NCI-H524 treated with DMSO at 0.1 percent for 48 hours (cell line): Measurements from ENCODE around the gene RPN1.

ENCODE experiments used
- DNase-seq: peaks from one replicate; lab custom pipeline; 2025; lab: John Stamatoyannopoulos, UW

The RPN1 gene

GRCh38 chr3:128578346-128578745 is 72.3 kb downstream of the RPN1 start:
- DNase-seq, result no peak

GRCh38 chr3:128577711-128578110 is 72.9 kb downstream of the RPN1 start:
- DNase-seq, result no peak

- DNase-seq, result no peak
Observed at GRCh38 chr3:128576290-128576689, 74.3 kb downstream of the RPN1 start.

- DNase-seq, result no peak
Observed at GRCh38 chr3:128575777-128576176, 74.8 kb downstream of the RPN1 start.

- DNase-seq, result no peak
Observed at GRCh38 chr3:128573707-128574162, 76.9 kb downstream of the RPN1 start.

- DNase-seq, result no peak
Observed at GRCh38 chr3:128573160-128573559, 77.5 kb downstream of the RPN1 start.

- no peak for DNase-seq
Observed at GRCh38 chr3:128572644-128573105, 77.9 kb downstream of the RPN1 start.

- DNase-seq, result no peak
Observed at GRCh38 chr3:128572013-128572412, 78.6 kb downstream of the RPN1 start.
